Activated CD8-positive, alpha-beta memory T cell treated with anti-CD3 and anti-CD28 coated beads, Interleukin-2, amount 50 U/mL, for 4 hours (primary cell): Measurements from ENCODE around the gene CD300C.
"Not testable (repeated sequence)": the region's sequence is repeated elsewhere in the genome, so short reads cannot be mapped to it uniquely, and the experiment has no call there.

Experiments
- DNase-seq: peaks from one replicate; pipeline ENCODE4 v3.0.0-alpha.2; 2020

Gene CD300C

DNA sequence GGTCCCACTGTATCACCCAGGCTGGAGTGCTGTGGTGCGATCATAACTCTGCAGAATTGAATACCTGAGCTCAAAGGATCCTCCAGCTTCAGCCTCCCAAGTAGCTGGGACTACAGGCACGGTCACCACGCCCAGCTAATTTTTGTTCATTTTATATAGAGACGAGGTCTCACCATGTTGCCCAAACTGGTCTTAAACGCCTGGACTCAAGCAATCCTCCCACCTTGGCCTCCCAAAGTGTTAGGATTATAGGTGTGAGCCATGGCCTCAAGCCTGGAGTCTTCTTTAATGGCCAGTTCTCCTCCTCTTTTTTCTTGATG is 15.1 kb downstream of the CD300C start:
- no peak for DNase-seq

- no peak for DNase-seq
Measured at GRCh38 chr17:74529243-74529642, 16.7 kb downstream of the CD300C start.

GRCh38 chr17:74528491-74529199 is 17.3 kb downstream of the CD300C start:
- no peak for DNase-seq

GRCh38 chr17:74527756-74528155 is 18.2 kb downstream of the CD300C start:
- DNase-seq: no peak

- DNase-seq: no peak
Measured at GRCh38 chr17:74527081-74527480, 18.8 kb downstream of the CD300C start.

DNA sequence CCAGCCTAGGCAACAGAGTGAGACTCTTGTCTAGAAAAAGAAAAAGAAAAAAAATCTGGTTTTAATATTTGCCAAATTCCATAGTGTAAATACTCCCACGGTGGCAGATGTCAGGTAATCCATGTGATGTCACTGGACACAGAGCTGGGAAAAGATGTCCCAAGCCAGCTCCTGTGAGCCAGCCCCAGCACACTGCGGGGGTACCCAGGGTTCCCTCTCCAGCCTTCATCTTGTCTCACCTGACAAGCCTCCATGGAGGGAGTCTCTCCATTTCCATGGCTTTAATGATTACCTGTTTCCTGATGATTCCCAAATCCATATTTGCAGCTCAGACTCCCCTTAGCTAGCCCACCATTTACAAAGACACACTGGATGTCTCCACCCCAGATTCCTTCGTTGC is 19.2 kb downstream of the CD300C start:
- DNase-seq: no peak

- no peak for DNase-seq
Measured at GRCh38 chr17:74525781-74526288, 20.1 kb downstream of the CD300C start.

- no peak for DNase-seq
Measured at GRCh38 chr17:74525465-74525725, 20.5 kb downstream of the CD300C start.

GRCh38 chr17:74524653-74525464 is 21.1 kb downstream of the CD300C start:
- no peak for DNase-seq

DNA sequence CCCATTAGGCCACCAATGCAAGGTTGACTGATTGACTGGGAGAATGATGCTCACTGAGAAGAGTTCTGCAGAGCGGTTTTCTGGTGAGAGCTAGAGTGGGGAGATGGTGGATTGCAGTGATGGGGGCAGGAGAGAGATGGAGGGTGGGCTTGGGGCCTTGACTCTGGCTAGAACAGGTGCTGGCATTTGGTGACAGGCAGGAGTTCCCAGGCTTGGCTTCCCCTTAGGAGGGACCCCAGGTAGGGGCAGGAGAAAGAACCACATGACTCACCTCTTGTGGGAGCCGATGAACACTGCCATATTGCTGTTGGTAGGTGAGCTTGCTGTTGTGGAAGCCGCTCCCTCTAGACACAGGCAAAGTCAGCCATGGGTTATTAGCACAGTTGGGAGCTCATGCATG is 22.6 kb downstream of the CD300C start:
- DNase-seq: no peak

DNA sequence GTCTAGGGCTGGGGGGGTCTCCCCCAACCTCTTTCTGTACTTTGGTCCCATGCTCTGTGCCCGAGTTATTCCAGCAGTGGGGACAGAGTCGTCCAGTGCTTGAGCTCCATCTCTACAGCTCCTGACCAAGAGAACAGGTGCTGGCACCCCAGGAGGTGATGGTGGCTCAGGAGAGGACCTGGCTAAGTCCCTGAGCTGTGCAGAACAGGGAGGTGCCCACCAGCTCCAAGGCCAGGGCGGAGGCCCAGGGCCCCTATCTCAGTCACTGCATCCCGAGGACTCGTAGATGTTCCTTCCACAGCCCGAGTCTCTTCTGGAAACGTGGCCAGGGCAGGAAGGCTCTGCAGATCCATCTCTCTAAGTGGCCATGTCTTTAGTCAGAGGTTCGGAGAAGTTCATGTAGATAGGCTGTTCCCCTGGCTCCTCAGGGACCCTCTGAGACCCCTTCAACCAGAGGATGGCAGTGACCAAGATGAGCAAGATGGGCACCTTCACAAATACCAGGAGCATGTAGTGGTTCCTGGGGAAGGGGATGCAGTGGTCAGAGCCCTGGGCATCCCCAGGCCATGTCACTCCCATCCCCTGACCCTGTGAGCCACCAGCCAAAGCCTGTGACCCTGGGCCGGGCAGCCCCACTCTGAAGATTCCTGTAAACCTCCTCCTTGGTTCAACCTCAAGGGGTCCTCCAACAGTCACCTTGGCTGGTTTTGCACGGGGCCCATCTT is 23.4 kb downstream of the CD300C start:
- DNase-seq: no peak

DNA sequence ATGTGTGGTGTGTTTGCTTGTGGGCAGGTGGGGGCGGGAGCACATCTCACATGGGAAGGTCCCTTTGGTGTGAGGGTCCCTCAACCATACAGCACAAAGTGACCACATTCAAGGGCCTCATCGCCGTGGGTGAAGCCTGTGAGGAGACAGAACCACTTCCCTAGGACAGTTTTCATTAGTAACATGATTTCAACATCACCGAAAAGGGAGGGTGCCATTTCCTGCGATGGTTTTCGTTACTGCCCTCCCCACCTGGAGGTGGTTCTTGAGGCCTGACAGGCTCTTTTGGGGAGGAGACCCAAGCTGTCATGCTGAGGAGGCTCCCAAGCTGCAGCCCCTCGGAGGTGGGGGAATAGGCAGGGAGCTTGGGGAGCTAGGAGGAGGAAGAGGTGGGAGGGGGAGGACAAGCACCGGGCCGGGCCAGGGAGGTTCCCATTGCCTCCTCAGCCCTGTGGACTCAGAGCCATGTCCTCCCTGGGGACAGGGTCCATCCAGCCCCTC is 24.2 kb downstream of the CD300C start:
- DNase-seq: no peak

DNA sequence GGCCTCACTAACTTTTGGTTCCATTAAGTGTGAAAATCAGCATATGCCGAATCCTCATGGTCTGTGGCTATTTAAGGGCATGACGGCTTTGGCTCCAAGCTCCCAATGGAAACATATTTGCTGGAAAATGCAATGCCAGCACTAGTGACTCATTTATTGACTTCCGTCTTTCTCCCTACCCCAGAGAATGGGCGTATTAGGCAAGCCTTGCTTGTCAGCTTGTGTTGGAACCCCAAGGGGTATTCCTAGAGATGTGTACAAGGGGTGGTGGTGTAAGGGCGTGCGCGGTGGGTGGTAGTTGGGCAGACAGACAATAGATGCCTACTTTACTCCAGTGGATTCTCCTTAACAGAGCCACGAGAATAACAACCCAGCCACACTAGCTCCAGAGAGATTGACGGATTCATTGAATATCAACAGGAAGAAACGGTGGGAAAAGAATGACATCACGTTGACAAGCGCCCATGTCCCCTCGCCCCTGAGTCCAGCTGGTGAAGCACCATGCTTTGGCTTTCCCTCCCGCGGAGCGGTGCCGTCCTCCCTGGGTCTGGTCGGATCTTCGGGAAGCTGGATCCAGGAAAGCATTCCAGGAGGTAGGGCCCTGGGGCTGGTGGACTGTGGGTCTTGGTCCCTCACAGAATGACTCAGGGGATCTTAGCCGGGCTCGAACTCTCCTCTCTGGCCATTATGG is 25.0 kb downstream of the CD300C start:
- no peak for DNase-seq

- no peak for DNase-seq
Measured at GRCh38 chr17:74520016-74520434, 25.9 kb downstream of the CD300C start.

DNA sequence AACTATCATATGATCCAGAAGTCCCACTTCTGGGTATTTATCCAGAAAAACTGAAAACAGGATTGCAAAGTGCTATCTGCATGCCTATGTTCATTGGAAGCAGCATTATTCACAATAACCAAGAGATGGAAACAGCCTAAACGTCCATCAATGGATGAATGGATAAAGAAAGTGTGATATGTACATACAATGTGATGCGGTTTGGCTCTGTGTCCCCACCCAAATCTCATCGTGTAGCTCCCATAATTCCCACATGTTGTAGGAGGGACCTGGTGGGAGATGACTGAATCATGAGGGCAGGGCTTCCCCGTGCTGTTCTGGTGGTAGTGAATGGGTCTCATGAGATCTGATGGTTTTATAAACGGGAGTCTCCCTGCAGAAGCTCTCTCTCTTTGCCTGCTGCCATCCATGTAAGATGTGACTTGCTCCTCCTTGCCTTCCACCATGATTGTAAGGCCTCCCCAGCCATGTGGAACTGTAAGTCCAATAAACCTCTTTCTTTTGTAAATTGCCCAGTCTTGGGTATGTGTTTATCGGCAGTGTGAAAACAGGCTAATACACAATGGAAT is 27.4 kb downstream of the CD300C start:
- not testable (repeated sequence) for DNase-seq

- DNase-seq: no peak
Measured at GRCh38 chr17:74516561-74517328, 29.2 kb downstream of the CD300C start.

GRCh38 chr17:74515941-74516340 is 30.0 kb downstream of the CD300C start:
- no peak for DNase-seq

DNA sequence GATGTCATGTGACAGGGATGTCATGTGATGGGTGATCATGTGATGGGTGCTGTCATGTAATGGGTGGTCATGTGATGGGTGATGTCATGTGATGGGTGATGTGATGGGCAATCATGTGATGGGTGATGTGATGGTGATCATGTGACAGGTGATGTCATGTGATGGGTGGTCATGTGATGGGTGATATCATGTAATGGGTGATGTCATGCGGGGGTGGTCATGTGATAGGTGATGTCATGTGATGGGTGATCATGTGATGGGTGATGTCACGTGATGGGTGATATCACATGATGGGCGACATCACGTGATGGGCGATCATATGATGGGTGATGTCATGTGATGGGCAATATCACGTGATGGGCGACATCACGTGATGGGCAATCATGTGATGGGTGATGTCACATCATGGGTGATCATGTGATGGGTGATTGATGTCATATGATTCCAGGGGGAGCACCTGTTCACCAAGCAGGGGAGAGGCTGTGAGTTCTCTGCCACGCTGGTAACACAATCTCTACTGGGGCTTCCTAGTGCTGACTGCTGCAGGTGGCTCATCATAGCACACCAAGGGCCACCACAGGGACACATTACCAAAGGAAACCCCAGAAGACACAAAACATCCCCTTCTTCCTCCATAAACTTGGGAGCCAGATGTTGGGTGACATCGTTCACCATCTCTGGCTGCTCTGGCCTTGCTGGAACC is 31.1 kb downstream of the CD300C start:
- DNase-seq: no peak

- no peak for DNase-seq
Measured at GRCh38 chr17:74513987-74514631, 31.8 kb downstream of the CD300C start.

- DNase-seq: no peak
Measured at GRCh38 chr17:74512624-74513091, 33.3 kb downstream of the CD300C start.

- DNase-seq: no peak
Measured at GRCh38 chr17:74512036-74512435, 33.9 kb downstream of the CD300C start.
